Activated T-helper 9 cell treated with anti-CD3 and anti-CD28 coated beads, Interleukin-2, amount 50 U/mL, for 16 hours (primary cell): ENCODE results near the gene F8A2.
"Not testable (repeated sequence)": the region's sequence is repeated elsewhere in the genome, so short reads cannot be mapped to it uniquely, and the experiment has no call there.

Experiments used
- DNase-seq: peaks from one replicate; pipeline ENCODE4 v3.0.0-alpha.2; 2020; ENCODE audit warnings: low read depth

The F8A2 gene

GRCh38 chrX:155381843-155382528 lies at the start of gene F8A2:
Gene F8A2, plus strand, starts transcription at chrX:155382095. Its CDS starts 20 bp downstream, at chrX:155382115.
- not testable (repeated sequence) for DNase-seq

GRCh38 chrX:155333544-155334100 lies 48.3 kb upstream of the F8A2 start:
- DNase-seq: no peak

GRCh38 chrX:155334486-155335336 lies 47.2 kb upstream of the F8A2 start, which contains the start of gene CLIC2:
Gene CLIC2, minus strand, starts transcription at chrX:155334614. Its CDS starts 187 bp downstream, at chrX:155334427.
- DNase-seq: no peak

GRCh38 chrX:155335337-155335712 lies 46.6 kb upstream of the F8A2 start:
- not testable (repeated sequence) for DNase-seq

GRCh38 chrX:155345689-155346088 lies 36.2 kb upstream of the F8A2 start:
- DNase-seq: not testable (repeated sequence)

- DNase-seq: not testable (repeated sequence)
These were observed 32.4 kb upstream of the F8A2 start for GRCh38 chrX:155349448-155349847.

- not testable (repeated sequence) for DNase-seq
These were observed 18.2 kb upstream of the F8A2 start for GRCh38 chrX:155363712-155364111.

GRCh38 chrX:155373777-155374458 lies 8.0 kb upstream of the F8A2 start:
- DNase-seq: not testable (repeated sequence)

- DNase-seq: not testable (repeated sequence)
These were observed 2.1 kb upstream of the F8A2 start for GRCh38 chrX:155379802-155380201.

GRCh38 chrX:155382529-155382967 lies 653 bp downstream of the F8A2 start:
- DNase-seq: not testable (repeated sequence)

- no peak for DNase-seq
These were observed 7.7 kb downstream of the F8A2 start for GRCh38 chrX:155389634-155390033.

- DNase-seq: not testable (repeated sequence)
These were observed 12.9 kb downstream of the F8A2 start for GRCh38 chrX:155394747-155395276.

GRCh38 chrX:155406429-155406828 lies 24.5 kb downstream of the F8A2 start:
- DNase-seq: no peak

GRCh38 chrX:155417769-155418168 lies 35.9 kb downstream of the F8A2 start:
- no peak for DNase-seq
